ENCODE measurements around the gene EIF5A. TPM values are rescaled to one million over a fixed set of nuclear protein-coding genes. Genes with fewer than 3 reads are reported as not detected.

EIF5A gene
- total and polyA plus RNA-seq, 2 donors (not counting 3 experiments of a cell fraction or from before 2014, with no cell fraction given), result 650 to 859 TPM

DNA sequence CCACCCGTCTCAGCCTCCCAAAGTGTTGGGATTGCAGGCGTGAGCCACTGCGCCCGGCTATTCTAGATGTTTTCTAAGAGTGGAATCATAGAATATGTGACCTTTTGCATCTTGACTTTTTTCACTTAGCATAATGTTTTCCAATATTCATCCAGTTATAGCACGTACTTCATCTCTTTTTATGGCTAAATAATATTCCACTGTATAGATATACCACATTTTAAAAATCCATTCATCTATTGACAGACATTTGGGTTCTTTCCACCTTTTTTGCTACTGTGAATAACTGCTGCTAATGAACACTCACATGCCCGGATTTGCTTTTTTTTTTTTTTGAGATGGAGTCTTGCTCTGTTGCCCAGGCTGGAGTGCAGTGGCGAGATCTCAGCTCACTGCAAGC, 3.2 kb upstream of the EIF5A start:
- POLR2A ChIA-PET, result interaction anchor here (0.6 kb wide), 1 partner anchor 176 kb away, joined by 4 read pairs; no protein-coding TSS in a partner anchor
- no TSS peak for BruUV-seq (replicated peaks)
- FAIRE-seq (no peak), DNase-seq (ENCODE audit: low read depth, low spot score) (no peak)
- no peaks in the 10 kb centered on the region for H3K36me3 ChIP-seq (ENCODE audit: control insufficient read depth in 2 of 2, extremely low read depth in 1 of 2, insufficient read depth in 2 of 2, low read length in 2 of 2)
- peaks cover 17% of the 10 kb centered on the region for H3K79me2 ChIP-seq (ENCODE audit: control insufficient read depth, insufficient read depth, low read length)
- no peak for TF ChIP-seq MYC (IDR thresholded peaks at IDR 0.05; ENCODE audit: low read depth, low read length)
- TF ChIP-seq, protein P1, sequence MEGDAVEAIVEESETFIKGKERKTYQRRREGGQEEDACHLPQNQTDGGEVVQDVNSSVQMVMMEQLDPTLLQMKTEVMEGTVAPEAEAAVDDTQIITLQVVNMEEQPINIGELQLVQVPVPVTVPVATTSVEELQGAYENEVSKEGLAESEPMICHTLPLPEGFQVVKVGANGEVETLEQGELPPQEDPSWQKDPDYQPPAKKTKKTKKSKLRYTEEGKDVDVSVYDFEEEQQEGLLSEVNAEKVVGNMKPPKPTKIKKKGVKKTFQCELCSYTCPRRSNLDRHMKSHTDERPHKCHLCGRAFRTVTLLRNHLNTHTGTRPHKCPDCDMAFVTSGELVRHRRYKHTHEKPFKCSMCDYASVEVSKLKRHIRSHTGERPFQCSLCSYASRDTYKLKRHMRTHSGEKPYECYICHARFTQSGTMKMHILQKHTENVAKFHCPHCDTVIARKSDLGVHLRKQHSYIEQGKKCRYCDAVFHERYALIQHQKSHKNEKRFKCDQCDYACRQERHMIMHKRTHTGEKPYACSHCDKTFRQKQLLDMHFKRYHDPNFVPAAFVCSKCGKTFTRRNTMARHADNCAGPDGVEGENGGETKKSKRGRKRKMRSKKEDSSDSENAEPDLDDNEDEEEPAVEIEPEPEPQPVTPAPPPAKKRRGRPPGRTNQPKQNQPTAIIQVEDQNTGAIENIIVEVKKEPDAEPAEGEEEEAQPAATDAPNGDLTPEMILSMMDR (IDR thresholded peaks at IDR 0.05; ENCODE audit: extremely low read depth in 1 of 2, insufficient read depth in 1 of 2, low read depth in 1 of 2, low read length in 2 of 2), result no peak
- TF ChIP-seq POLR2A (IDR thresholded peaks at IDR 0.05; ENCODE audit: low read depth, low read length), result no peak
- TF ChIP-seq, protein P2, sequence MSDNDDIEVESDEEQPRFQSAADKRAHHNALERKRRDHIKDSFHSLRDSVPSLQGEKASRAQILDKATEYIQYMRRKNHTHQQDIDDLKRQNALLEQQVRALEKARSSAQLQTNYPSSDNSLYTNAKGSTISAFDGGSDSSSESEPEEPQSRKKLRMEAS (IDR thresholded peaks at IDR 0.05; ENCODE audit: insufficient read depth, insufficient read length), result no peak
- TF ChIP-seq EZH2 (IDR thresholded peaks at IDR 0.05; ENCODE audit: borderline replicate concordance, low read depth, low read length, severe bottlenecking), result no peak
- TF ChIP-seq JUN (IDR thresholded peaks at IDR 0.05; ENCODE audit: borderline replicate concordance, insufficient read depth, insufficient read length, low read depth), result no peak
- no peak for TF ChIP-seq POLR2AphosphoS5 (IDR thresholded peaks at IDR 0.05; ENCODE audit: insufficient read depth, low read depth, low read length)
- TF ChIP-seq FOS (IDR thresholded peaks at IDR 0.05; ENCODE audit: borderline replicate concordance, insufficient read depth, low read length), result no peak
- TF ChIP-seq GATA2 (IDR thresholded peaks at IDR 0.05; ENCODE audit: insufficient read depth, insufficient read length, low read depth, low read length), result no peak
- H3K9me1 ChIP-seq (replicated peaks; ENCODE audit: control insufficient read depth, extremely low read depth, insufficient read depth, low read length), result no peaks in the 10 kb centered on the region
- no peak overlapping the region for H3K4me2 ChIP-seq (ENCODE audit: insufficient read depth, low read length)
- H4K20me1 ChIP-seq (replicated peaks; ENCODE audit: control insufficient read depth, extremely low read depth, insufficient read depth, low read length), result no peaks in the 10 kb centered on the region
- no peak overlapping the region for H3K4me3 ChIP-seq (replicated peaks in 1 of 3; ENCODE audit: insufficient read depth in 1 of 3, low read depth in 1 of 3, low read length in 3 of 3)
- intact Hi-C loops (cut with micrococcal nuclease), result no loop called here
- no peaks in the 10 kb centered on the region for H3K27me3 ChIP-seq (ENCODE audit: control insufficient read depth in 2 of 2, insufficient read depth in 2 of 2, low read length in 2 of 2)
- dilution Hi-C loops (cut with MboI; ENCODE audit: extremely low pct_ligation_motif_present, low sequenced_read_pairs), result no loop called here
- no peak overlapping the region for H3K9ac ChIP-seq (replicated peaks; ENCODE audit: extremely low read depth, insufficient read depth, low read length)
- H3K4me1 ChIP-seq (ENCODE audit: control insufficient read depth, extremely low read depth, insufficient read depth, low read length), result peaks cover 1% of the 10 kb centered on the region
- no peak overlapping the region for H3K27ac ChIP-seq (ENCODE audit: insufficient read depth, low read depth, low read length)
- H3K9me3 ChIP-seq (replicated peaks; ENCODE audit: control insufficient read depth, insufficient read depth, low read length), result no peaks in the 10 kb centered on the region
- CTCF ChIA-PET, result no interaction called here
- no peak overlapping the region for H2AFZ ChIP-seq (ENCODE audit: low read depth, low read length)

Data from endothelial cell of umbilical vein (primary cell).